HG03342 (cell line): Measurements from ENCODE around the gene PIGL.
"Not testable (repeated sequence)": the region's sequence is repeated elsewhere in the genome, so short reads cannot be mapped to it uniquely, and the experiment has no call there.

ENCODE experiments used
- ATAC-seq: cut with Tn5 transposase; IDR thresholded peaks from one replicate; pipeline ENCODE4 v1.9.1; 2021; ENCODE audit warnings: mild to moderate bottlenecking, moderate library complexity; ENCODE audit not compliant: unreplicated experiment

PIGL gene

DNA sequence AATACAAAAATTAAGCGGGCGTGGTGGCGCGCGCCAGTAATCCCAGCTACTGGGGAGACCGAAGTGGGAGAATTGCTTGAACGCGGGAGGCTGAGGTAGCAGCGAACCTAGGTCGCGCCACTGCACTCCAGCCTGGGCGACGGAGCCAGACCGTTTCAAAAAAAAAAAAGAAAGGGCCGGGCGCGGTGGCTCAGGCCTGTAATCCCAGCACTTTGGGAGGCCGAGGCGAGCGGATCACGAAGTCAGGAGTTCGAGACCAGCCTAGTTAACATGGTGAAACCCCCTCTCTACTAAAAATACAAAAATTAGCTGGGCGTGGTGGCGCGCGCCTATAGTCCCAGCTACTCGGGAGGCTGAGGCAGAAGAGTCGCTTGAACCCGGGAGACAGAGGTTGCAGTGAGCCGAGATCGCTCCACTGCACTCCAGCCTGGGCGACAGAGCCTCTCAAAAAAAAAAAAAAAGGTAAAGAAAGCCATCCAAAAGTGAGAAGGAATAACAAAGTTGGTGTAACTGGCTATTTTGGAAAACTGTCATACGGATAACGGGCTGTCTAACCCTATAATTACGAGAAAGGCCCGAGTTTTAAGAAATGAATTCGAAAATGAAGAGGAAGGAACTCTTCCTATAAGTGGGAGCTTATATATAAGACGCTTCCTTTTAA is 539 bp upstream of the PIGL start:
- ATAC-seq = not testable (repeated sequence)

DNA sequence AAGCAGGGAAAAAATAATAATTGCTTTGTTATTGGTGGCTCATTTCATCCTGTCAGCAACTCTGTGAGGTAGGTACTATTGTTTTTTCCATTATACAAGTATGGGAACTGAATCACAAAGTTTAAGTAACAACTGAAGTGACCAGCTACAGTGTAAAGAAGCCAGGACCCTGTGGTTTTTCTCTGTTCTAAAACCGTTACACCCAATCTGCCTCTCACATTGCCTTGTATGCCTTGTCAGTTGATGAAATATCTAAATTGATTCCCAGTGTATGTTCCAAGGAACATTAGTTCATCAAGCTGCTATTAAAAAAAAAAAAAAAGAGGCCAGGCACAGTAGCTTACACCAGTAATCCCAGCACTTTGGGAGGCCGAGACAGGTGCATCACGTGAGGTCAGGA is 5.4 kb downstream of the PIGL start:
- ATAC-seq = no peak

DNA sequence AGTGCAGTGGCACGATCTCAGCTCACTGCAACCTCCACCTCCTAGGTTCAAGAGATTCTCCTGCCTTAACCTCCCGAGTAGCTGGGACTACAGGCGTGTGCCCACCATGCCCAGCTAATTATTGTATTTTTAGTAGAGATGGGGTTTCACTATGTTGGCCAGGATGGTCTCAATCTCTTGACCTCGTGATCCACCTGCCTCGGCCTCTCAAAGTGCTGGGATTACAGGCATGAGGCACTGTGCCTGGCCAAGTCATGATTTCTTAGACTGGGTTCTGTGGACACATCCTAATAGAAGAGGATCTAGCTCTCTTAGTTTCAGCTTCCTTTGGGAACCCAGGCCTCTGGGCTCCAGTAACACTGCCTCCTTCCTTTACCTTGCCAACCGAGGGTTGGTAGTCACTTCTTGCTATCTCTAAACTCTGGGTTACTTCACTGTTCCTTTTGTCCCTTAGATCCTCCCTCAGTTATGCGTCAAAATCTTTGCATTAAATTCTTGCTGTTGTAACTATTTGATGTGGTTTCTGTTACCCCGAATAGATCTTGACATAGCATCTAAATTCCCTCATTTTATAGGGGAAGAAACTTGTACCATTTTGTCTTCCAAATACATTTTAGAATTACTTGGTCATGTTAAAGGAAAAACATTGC is 13.0 kb downstream of the PIGL start:
- ATAC-seq = not testable (repeated sequence)

DNA sequence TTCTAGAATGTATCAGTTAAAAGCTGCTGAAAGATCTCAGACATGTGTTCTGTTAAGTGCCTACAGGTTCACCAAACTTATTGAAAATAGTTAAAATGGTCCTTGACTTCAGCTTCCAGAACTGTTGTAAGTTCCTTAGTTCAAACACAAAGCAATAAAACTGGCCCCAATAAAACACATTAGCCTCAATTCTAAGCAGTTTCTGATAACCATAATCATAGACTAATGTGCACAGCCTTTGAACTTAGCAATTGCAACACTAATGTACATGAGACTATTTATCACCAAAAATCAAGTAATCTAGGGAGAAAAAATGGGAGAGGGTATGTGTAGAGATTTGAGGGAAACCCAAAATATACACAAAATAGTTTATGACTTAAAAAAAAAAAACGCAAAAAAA is 15.4 kb downstream of the PIGL start:
- ATAC-seq = no peak

DNA sequence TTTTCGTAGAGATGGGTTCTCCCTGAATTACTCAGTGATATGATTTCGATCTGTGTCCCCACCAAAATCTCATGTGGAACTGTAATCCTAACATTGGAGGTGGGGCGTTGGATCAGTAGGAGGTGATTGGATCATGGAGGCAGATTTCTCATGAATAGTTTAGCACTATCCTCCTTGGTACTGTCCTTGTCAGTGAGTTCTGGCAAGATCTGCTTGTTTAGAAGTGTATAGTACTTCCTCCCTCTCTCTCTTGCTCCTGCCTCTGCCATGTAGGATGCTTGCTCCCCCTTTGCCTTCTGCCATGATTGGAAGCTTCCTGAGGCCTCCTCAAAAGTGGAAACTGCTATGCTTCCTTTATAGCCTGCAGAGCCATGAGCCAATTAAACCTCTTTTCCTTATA is 22.9 kb downstream of the PIGL start:
- ATAC-seq = no peak

DNA sequence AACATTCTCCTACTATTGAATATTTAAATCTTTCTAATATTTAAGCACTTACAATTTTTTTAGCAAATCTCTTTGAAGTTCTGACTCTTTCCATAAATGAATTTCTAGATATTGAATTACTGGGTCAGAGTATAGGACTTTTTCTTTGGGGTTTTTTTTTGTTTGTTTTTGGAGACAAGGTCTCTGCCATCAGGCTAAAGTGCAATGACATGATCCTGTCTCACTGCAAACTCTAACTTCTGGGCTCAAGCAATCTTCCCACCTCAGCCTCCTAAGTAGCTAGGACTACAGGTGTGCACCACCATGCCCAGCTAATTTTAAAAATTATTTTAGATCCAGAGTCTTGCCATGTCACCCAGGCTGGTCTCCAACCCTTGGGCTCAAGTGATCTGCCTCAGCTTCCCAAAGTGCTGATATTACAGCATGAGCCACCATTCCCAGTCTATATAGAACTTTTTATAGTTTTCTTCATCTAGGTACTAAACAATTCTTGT is 24.9 kb downstream of the PIGL start:
- no peak for ATAC-seq

DNA sequence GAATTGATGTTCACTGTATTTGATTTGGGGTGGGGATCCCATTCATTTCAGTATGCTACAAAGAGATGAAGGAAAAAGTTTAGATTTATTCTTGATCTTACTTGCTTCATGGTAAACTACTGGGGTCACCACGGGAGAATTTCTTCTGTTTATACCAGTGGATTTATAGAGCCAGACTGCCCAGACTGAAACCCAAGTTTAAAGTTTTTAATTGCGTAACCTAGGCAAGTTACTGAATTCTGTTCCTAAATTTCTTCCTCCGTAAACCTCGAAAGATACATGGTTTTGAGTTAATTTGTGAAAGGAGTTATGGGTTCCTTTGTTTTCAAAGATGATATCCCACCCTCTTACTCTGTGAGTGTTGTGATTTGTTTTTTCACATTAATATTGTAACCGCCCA is 26.4 kb downstream of the PIGL start:
- no peak for ATAC-seq

DNA sequence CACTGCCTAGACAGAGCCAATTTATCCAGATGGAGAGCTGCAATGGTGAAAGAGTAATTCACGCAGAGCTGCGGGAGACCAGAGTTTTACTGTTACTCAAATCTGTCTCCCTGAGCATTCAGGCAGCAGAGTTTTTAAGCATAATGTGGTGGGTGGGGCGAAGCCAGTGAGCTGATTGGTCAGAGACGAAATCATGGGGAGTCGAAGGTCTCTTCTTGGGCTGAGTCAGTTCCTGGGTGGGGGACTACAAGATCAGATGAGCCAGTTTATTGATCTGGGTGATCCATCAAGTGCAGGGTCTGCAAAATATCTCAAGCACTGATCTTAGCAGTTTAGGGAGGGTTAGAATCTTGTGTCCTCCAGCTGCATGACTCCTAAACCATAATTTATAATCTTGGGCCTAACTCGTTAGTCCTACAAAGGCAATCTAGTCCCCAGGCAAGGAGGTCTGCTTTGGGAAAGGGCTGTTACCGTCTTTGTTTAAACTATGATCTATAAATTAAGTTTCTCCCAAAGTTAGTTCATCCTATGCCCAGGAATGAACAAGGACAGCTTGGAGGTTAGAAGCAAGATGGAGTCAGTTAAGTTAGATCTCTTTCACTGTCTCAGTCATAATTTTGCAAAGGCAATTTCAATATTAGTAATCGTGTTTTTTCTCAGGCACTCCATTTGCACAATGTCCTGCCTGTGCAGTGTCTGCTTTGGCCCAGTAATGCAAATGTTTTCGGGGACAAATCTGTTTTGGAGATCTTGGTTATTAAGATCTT is 27.0 kb downstream of the PIGL start:
- no peak for ATAC-seq

DNA sequence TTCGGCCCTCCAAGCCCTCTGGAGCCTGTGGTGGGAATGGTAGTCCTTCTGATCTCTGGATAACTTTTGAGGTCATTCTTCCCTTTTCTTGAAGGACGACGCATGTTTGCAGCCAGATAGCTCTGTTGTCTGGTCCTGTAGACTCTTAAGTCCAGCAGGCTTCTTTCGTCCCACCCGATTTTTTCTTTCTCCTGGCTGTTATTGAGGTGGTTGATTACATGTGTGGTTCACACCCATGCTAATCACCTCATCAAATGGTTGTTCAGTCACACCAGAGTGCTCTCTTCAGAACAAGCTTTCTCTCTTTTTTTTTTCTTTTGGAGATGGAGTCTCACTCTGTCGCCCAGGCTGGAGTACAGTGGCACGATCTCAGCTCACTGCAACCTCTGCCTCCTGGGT is 30.6 kb downstream of the PIGL start:
- ATAC-seq = no peak

DNA sequence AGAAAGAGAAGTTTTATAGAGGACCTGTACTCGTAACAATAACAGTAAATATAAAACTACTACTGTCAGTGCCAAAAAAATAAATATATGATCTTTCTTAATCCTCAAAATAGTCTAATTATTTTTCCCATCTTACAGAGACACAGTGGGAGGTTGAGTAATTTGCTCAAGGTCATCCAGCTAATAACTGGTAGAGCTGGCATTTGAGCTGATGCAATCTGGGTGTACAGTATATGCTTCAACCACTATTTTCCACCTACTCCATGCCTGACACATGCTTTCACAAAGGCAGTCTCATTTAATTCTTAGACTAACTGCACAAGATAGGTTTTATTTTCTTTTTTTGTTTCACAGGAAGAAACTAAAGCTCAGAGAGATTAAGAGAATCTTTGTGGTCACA is 33.6 kb downstream of the PIGL start:
- ATAC-seq = no peak

DNA sequence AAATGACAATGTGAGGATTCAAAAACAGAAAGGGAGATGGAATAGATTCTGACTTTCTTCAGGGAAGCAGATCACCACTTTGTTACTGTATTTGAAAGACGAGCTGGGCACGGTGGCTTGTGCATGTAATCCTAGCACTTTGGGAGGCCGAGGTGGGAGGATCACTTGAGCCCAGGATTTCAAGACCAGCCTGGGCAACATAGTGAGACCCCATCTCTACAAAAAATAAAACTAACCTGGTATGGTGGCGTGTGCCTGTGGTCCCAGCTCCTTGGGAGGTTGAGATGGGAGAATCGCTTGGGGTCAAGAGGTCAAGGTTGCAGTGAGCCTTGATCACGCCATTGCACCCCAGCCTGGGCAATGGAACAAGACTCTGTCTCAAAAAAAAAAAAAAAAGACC is 34.0 kb downstream of the PIGL start:
- ATAC-seq = no peak

DNA sequence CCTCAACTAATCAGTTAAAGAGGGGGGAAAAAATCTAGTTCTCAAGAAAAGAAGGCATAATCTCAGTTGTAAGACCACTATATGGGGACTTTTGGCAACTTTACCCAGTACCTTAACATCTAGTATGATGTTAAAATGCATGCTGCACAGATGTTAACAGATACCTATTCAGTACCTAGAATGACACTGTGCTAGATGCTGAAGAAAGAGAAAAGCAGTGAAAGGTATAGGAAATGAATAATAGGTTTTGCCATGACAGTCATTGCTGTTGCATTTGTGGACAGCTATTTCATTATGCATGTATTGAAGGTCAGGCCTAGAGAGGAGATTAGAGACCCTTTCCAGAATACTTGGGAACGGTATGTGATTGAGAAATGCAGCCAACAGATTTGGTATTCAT is 34.5 kb downstream of the PIGL start:
- no peak for ATAC-seq

DNA sequence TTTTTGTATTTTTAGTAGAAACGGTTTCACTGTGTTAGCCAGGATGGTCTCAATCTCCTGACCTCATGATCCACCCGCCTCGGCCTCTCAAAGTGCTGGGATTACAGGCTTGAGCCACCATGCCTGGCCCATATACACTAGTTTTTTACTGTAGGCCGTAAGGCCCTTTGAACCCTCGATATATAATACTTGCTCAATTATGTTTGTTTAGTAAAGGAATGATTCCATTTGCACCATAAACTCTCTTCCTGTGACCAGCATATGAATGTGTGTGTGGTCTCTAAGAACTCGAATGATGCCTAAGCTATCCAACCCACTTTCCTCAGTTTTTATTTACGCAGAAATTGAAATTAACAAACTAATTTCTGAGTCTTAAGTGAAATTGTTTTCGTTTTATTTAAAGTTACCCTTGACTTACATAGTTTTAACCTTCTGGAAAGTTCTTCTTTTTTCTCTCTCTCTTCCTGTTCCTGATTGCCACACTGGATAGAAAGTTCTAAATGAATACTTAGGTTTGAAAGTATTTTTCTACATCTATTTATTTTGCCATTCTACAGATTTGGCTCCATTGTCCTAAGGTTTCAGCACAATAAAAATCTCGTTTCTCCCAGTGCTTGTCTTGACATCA is 37.9 kb downstream of the PIGL start:
- ATAC-seq = no peak

DNA sequence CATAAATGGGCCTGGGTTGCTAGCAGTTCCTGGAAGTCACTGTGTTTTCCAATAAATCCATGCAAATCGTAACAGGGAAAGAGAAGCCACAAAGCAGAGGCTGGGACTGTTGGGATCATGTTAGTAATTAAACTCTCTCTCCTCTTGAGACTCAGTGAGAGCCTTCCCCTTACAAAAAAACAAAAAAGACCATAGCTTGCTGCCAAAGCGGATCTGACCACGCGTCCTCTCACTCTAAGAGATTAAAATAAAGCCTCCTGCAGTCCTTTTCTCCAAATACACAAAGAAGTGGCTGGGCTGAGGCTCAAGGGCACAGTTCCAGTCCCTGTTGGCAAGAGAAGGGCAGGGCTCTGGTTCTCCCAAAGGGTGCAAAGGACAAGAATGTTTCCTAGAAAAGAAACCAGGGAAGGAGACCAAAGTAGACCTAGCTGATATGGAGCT is 38.5 kb downstream of the PIGL start:
- no peak for ATAC-seq

DNA sequence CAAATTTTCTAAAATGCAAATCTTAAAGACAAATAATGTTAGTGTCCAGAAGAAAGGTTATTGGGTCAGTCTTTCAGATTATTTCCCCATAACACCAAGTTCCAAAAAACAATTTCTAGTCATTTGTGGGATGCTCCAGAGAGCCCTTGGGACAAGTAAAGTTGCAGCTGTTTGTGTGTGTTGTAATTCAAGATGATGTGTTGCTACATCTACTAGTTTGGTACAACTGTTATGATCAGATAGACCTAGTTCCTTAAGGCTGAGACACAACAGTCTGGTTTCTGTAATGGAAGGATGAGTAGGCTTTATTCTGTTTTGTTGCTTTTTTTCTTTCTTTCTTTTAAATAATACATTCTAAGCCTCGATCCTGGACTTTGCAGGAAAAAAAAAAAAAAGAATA is 41.9 kb downstream of the PIGL start:
- no peak for ATAC-seq

DNA sequence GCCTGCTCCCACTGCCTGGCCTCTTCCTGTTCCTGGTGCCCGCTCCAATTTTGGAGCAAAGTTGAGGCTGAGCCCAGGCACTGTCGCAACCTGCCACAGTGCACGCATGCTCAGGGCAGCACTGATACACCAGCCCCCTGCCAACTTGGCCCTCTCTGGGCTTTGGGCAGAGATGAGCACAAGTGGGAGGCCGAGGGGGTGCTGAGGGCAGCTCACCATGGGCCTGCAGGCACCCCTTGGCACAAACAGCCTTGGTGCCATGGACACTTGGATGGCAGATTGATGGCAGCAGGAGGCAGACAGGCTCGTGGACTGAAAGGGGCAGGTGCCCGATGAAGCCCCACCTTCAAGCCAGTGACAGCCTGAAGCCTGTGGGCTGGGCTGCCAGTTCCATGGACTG is 42.9 kb downstream of the PIGL start:
- ATAC-seq = no peak

DNA sequence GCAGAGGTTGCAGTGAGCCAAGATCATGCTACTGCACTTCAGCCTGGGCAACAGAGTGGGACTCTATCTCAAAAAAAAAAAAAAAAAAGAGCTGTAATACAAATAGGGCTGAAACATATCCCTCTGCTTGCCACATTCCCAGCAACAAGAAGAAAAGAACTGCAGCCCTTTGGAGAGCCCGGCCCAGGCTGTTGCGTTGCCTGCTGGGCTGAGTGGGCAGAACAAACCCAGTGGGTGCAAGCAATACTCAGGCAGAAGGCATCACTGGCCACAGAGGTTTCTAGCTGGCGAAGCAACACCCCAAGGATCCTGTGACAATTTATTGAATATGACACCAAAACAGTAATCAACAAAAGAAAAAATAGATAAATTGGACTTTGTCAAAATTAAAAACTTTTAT is 44.0 kb downstream of the PIGL start:
- ATAC-seq = no peak

DNA sequence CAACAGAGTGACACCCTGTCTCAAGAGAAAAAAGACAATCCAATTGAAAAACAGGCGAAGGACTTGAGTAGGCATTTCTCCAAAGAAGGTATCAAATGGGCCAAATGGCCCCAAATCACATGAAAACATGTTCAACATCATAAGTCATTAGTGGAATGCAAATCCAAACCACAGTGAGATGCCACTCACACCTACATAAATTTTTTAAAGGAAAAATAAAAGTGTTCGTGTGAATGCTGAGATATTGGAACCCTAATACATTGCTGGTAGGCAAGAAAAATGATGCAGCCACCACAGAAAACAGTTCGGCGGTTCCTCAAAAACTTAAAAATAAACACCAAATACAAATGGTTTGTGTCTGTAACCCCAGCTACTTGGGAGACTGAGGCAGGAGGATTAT is 45.2 kb downstream of the PIGL start:
- no peak for ATAC-seq

DNA sequence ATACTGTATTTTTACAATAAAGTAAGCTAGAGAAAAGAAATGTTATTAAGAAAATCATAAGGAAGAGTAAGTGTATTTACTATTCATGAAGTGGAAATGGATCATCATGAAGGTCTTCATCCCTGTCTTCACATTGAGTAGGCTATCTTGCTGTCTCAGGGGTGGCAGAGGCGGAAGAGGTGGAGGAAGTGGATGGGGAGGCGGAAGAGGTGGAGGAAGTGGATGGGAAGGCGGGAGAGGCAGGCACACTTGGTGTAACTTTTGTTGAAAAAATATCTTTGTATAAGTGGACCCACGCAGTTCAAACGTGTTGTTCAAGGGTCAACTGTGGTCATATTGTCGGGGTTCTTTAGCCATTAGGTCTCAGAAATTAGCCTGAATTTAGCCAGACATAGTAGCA is 50.2 kb downstream of the PIGL start:
- ATAC-seq = no peak

DNA sequence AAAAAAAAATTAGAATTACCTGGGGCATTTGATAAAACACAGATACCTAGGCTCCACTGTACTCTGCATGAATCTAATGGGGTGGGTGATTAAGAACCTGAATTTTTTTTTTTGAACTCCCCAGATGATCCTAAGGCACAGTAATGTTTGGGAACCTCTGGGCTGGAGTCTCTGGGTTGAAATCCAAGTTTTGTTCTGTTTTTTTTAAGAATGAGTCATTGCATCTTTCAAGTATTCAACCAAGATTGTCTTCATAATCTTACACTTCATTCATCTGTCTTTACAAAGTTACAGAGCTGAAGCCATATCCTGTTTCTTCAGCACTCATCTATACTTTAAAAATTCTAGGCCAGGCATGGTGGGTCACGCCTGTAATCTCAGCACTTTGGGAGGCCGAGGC is 52.6 kb downstream of the PIGL start:
- ATAC-seq = no peak

DNA sequence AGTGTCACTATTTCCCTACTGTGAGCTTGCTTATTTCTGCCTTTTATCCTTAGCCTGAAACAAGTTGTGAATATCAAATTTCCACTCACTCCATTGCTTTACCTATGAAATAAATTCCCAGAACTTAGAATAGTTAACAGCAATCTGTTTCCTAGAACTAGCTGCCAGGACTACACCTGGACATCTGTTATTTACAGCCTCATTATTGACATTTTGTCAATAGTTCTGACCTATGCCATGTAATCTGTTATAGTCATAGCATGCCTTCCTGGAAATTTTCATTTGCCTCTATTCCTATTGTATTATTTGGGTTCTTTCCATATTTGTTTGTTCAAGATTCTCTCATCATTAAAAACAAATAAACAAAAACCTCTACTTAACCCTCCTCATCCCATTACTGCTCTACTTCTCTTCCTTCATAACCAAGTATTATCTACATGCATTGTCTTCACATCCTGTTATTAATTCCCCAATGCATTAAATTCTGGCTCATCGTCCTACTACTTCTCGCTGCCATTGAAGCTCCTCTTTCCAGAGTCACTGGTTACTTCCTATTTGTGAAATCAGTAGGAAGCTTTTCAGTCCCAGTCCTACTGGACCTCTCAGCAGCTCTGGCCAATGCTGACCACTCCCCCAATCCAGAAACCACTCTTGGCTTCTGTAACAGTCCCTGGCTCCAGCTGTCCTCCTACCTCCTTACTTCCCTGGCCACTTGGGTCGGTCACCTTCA is 55.3 kb downstream of the PIGL start:
- no peak for ATAC-seq
